ENCODE measurements around the gene HPCAL1. TPM values are rescaled to one million over a fixed set of nuclear protein-coding genes. Genes with fewer than 3 reads are reported as not detected.

Gene HPCAL1
- total RNA-seq, 3 donors from 2014 or later (not counting 1 experiment from before 2014, with no cell fraction given), result 31.1 to 45.2 (median 39.8) TPM

DNA sequence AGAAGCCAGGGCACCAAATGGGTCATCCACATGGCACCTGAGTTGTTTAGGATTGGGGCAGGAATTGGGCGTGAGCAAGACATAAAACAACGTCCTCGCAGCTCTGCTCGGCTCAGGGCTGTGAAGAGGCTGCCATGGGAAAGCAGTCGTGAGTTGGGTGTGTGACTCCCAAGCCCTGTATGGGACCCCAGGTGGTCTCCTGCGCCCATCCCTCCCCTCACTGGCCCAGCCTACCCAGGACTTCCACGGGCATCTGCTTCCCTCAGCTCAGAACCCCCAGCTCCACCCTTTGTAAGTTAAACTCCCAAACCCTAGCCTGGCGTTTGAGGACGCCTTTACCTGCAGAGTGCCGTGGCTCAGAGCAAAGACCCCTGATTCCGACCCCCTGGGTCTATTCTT, 23.2 kb upstream of the HPCAL1 start:
- H3K27ac ChIP-seq (ENCODE audit: low read length), result no peak overlapping the region
- no peaks in the 10 kb centered on the region for H3K9me3 Mint-ChIP-seq

GRCh38 chr2:10279946-10280463, 22.7 kb upstream of the HPCAL1 start:
- Mint-ChIP-seq H3K4me1 (peaks cover 33 to 55% of the 10 kb centered on the region in 2 donors), H3K27ac (no peak overlapping the region), H3K36me3 (no peaks in the 10 kb centered on the region), H3K27me3 (ENCODE audit: low read depth in 2 of 2) (no peaks in the 10 kb centered on the region), H3K9me3 (no peaks in the 10 kb centered on the region), H3K4me3 (no peak overlapping the region)
- no peaks in the 10 kb centered on the region for H3K36me3 ChIP-seq (ENCODE audit: control insufficient read depth, insufficient read depth, low read length)
- H3K27ac ChIP-seq (ENCODE audit: low read length), result no peak overlapping the region
- intact Hi-C loops (cut with micrococcal nuclease), result no loop called here
- H3K27me3 ChIP-seq (ENCODE audit: control insufficient read depth, insufficient read depth, low read length), result no peaks in the 10 kb centered on the region
- DNase-seq (no peak), ATAC-seq (no peak)
- H3K4me3 ChIP-seq (ENCODE audit: low read length), result no peak overlapping the region
- TF ChIP-seq CTCF (IDR thresholded peaks at IDR 0.05), result no peak
- H3K9me3 ChIP-seq (ENCODE audit: control insufficient read depth, insufficient read depth, low read length), result no peaks in the 10 kb centered on the region
- 88% methylated on average over 12 of the region's 12 CpGs for WGBS (ENCODE audit: insufficient coverage)
- H3K4me1 ChIP-seq (ENCODE audit: control insufficient read depth, insufficient read depth, low read length), result peaks cover 58% of the 10 kb centered on the region

More for the DNA sequence above, 23.2 kb upstream of the HPCAL1 start:
- peaks cover 53% of the 10 kb centered on the region for H3K4me1 ChIP-seq (ENCODE audit: control insufficient read depth, insufficient read depth, low read length)
- no peaks in the 10 kb centered on the region for H3K9me3 ChIP-seq (ENCODE audit: control insufficient read depth, insufficient read depth, low read length)
- no peak for ATAC-seq
- DNase-seq, result no peak
- H3K27me3 ChIP-seq (ENCODE audit: control insufficient read depth, insufficient read depth, low read length), result no peaks in the 10 kb centered on the region
- H3K36me3 ChIP-seq (ENCODE audit: control insufficient read depth, insufficient read depth, low read length), result no peaks in the 10 kb centered on the region
- H3K4me3 Mint-ChIP-seq, result no peak overlapping the region
- H3K4me3 ChIP-seq (ENCODE audit: low read length), result no peak overlapping the region
- intact Hi-C loops (cut with micrococcal nuclease), result no loop called here
- TF ChIP-seq CTCF (IDR thresholded peaks at IDR 0.05), result no peak
- peak overlapping the region; percentile 80 to 86 for H3K27ac Mint-ChIP-seq
- H3K4me1 Mint-ChIP-seq, result peaks cover 31 to 53% of the 10 kb centered on the region in 2 donors
- H3K27me3 Mint-ChIP-seq (ENCODE audit: low read depth in 2 of 2), result no peaks in the 10 kb centered on the region
- H3K36me3 Mint-ChIP-seq, result no peaks in the 10 kb centered on the region
- 84% methylated on average over 11 of the region's 11 CpGs for WGBS (ENCODE audit: insufficient coverage)

DNA sequence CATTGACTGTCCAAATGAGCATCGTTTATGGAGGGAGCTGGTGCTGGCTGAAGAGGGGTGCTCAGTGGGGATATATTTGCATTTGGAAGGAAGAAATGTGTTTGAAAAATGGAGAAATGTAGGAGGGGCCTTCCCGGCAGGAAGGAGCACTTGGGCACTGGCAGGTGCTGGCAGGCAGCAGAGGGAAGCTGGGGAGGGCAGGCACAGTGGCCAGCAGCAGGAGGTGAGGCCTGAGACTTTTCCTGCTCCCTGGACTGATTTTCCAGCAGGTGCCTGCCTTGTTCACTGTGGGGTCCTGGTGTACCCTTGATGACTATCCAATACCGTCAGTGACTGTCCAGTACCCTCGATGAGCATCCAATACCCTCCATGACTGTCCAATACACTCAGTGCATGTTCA, 20.8 kb upstream of the HPCAL1 start:
- no peak overlapping the region for H3K4me3 ChIP-seq (ENCODE audit: low read length)
- peak overlapping the region in 1 of 2 donors; percentile 42 for H3K27ac Mint-ChIP-seq
- no peak overlapping the region for H3K27ac ChIP-seq (ENCODE audit: low read length)
- H3K27me3 Mint-ChIP-seq (ENCODE audit: low read depth in 2 of 2), result no peaks in the 10 kb centered on the region
- H3K4me1 ChIP-seq (ENCODE audit: control insufficient read depth, insufficient read depth, low read length), result peaks cover 65% of the 10 kb centered on the region
- DNase-seq (no peak), ATAC-seq (no peak)
- WGBS (ENCODE audit: insufficient coverage), result 93% methylated on average over 3 of the region's 4 CpGs
- no peak overlapping the region for H3K4me3 Mint-ChIP-seq
- H3K36me3 Mint-ChIP-seq, result no peaks in the 10 kb centered on the region
- H3K4me1 Mint-ChIP-seq, result peaks cover 39 to 60% of the 10 kb centered on the region in 2 donors
- intact Hi-C loops (cut with micrococcal nuclease), result no loop called here
- no peak for TF ChIP-seq CTCF (IDR thresholded peaks at IDR 0.05)
- H3K9me3 ChIP-seq (ENCODE audit: control insufficient read depth, insufficient read depth, low read length), result no peaks in the 10 kb centered on the region
- no peaks in the 10 kb centered on the region for H3K27me3 ChIP-seq (ENCODE audit: control insufficient read depth, insufficient read depth, low read length)
- no peaks in the 10 kb centered on the region for H3K9me3 Mint-ChIP-seq
- no peaks in the 10 kb centered on the region for H3K36me3 ChIP-seq (ENCODE audit: control insufficient read depth, insufficient read depth, low read length)

DNA sequence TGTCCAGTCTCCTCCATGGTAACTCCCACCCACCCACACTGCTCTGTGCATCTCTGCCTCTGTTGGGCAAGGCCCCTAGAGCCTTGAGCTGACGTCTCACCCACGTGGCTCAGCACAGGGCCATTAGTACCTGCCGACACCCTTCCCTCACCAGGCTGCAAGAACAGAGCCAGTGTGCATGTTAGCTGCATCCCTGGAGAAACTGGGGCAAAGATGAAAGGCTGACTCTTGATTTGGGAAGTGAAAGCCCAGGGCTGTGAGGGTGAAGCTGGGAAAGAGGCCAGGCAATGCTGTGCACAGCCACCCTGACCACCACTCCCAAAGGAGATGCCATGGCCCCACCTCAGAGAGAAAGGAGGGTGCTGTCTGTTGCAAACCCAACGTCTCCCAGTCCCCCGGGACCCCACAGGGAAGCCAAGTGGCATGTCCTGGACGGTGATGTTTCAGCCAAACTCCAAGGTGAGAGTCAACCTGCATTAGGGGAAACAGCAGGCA, 20.0 kb upstream of the HPCAL1 start:
- H3K9me3 ChIP-seq (ENCODE audit: control insufficient read depth, insufficient read depth, low read length), result no peaks in the 10 kb centered on the region
- no peak overlapping the region for H3K4me3 ChIP-seq (ENCODE audit: low read length)
- WGBS (ENCODE audit: insufficient coverage), result 80% methylated on average over 6 of the region's 6 CpGs
- no peak for TF ChIP-seq CTCF (IDR thresholded peaks at IDR 0.05)
- DNase-seq (no peak), ATAC-seq (no peak)
- no peaks in the 10 kb centered on the region for H3K27me3 Mint-ChIP-seq (ENCODE audit: low read depth in 2 of 2)
- no peaks in the 10 kb centered on the region for H3K36me3 ChIP-seq (ENCODE audit: control insufficient read depth, insufficient read depth, low read length)
- H3K27ac ChIP-seq (ENCODE audit: low read length), result no peak overlapping the region
- H3K4me3 Mint-ChIP-seq, result no peak overlapping the region
- H3K27ac Mint-ChIP-seq, result no peak overlapping the region
- H3K36me3 Mint-ChIP-seq, result no peaks in the 10 kb centered on the region
- intact Hi-C loops (cut with micrococcal nuclease), result no loop called here
- peaks cover 57% of the 10 kb centered on the region for H3K4me1 ChIP-seq (ENCODE audit: control insufficient read depth, insufficient read depth, low read length)
- H3K9me3 Mint-ChIP-seq, result no peaks in the 10 kb centered on the region
- no peaks in the 10 kb centered on the region for H3K27me3 ChIP-seq (ENCODE audit: control insufficient read depth, insufficient read depth, low read length)
- H3K4me1 Mint-ChIP-seq, result peaks cover 39 to 52% of the 10 kb centered on the region in 2 donors
